GM12865 (cell line): ENCODE results near the gene CLEC18B.
"Not testable (repeated sequence)": the region's sequence is repeated elsewhere in the genome, so short reads cannot be mapped to it uniquely, and the experiment has no call there.

ENCODE experiments used
- DNase-seq: peaks from one replicate; pipeline ENCODE4 v3.0.0; 2010; ENCODE audit warnings: low read depth
- H3K4me3 ChIP-seq: 2 replicates; pipeline ENCODE4 v1.5.1; 2011; ENCODE audit warnings: mild to moderate bottlenecking, low read depth, low read length, control low read depth

CLEC18B gene

GRCh38 chr16:74413920-74414319 is 7.4 kb downstream of the CLEC18B start:
- DNase-seq, H3K4me3 ChIP-seq: not testable (repeated sequence)

- H3K4me3 ChIP-seq, DNase-seq: not testable (repeated sequence)
Observed at GRCh38 chr16:74413485-74413884, 7.8 kb downstream of the CLEC18B start.

- DNase-seq, H3K4me3 ChIP-seq: not testable (repeated sequence)
Observed at GRCh38 chr16:74412775-74413390, 8.4 kb downstream of the CLEC18B start.

GRCh38 chr16:74412138-74412774 is 9.0 kb downstream of the CLEC18B start:
- DNase-seq, H3K4me3 ChIP-seq: not testable (repeated sequence)

GRCh38 chr16:74410981-74411380 is 10.3 kb downstream of the CLEC18B start:
- H3K4me3 ChIP-seq, DNase-seq: not testable (repeated sequence)

GRCh38 chr16:74410057-74410957 is 11.0 kb downstream of the CLEC18B start:
- DNase-seq, H3K4me3 ChIP-seq: not testable (repeated sequence)

GRCh38 chr16:74409185-74409981 is 11.9 kb downstream of the CLEC18B start:
- DNase-seq, result not testable (repeated sequence)

GRCh38 chr16:74407362-74407705 is 13.9 kb downstream of the CLEC18B start:
- H3K4me3 ChIP-seq, DNase-seq: not testable (repeated sequence)

More at GRCh38 chr16:74409185-74409981, 11.9 kb downstream of the CLEC18B start:
- H3K4me3 ChIP-seq, result not testable (repeated sequence)

GRCh38 chr16:74406600-74407361 is 14.5 kb downstream of the CLEC18B start:
- H3K4me3 ChIP-seq, result not testable (repeated sequence)

GRCh38 chr16:74404148-74404933 is 16.9 kb downstream of the CLEC18B start:
- not testable (repeated sequence) for DNase-seq

More at GRCh38 chr16:74406600-74407361, 14.5 kb downstream of the CLEC18B start:
- not testable (repeated sequence) for DNase-seq

GRCh38 chr16:74400238-74400637 is 21.0 kb downstream of the CLEC18B start:
- DNase-seq, H3K4me3 ChIP-seq: not testable (repeated sequence)

More at GRCh38 chr16:74404148-74404933, 16.9 kb downstream of the CLEC18B start:
- not testable (repeated sequence) for H3K4me3 ChIP-seq

GRCh38 chr16:74398212-74398895 is 22.9 kb downstream of the CLEC18B start:
- DNase-seq, H3K4me3 ChIP-seq: not testable (repeated sequence)

GRCh38 chr16:74396521-74397017 is 24.7 kb downstream of the CLEC18B start:
- H3K4me3 ChIP-seq, DNase-seq: not testable (repeated sequence)

GRCh38 chr16:74394604-74395003 is 26.7 kb downstream of the CLEC18B start:
- H3K4me3 ChIP-seq, DNase-seq: not testable (repeated sequence)

- not testable (repeated sequence) for H3K4me3 ChIP-seq
Observed at GRCh38 chr16:74394131-74394530, 27.1 kb downstream of the CLEC18B start.

GRCh38 chr16:74391454-74392050 is 29.7 kb downstream of the CLEC18B start:
- not testable (repeated sequence) for DNase-seq, H3K4me3 ChIP-seq

More at GRCh38 chr16:74394131-74394530, 27.1 kb downstream of the CLEC18B start:
- not testable (repeated sequence) for DNase-seq
